Upper lobe of left lung (tissue), 4 donors: ENCODE measurements around the gene MROH7.

Experiments
- POLR2A ChIP-seq, 4 donors: fragments of 450-650 bp; IDR thresholded peaks; one replicate each; pipeline ENCODE4 v1.5.1; 2016 to 2017; ENCODE audit warnings: antibody characterized with exemption in 4 of 4, mild to moderate bottlenecking in 2 of 4
- POLR2AphosphoS5 ChIP-seq, 2 donors: sonication (generic); formaldehyde crosslinking; IDR thresholded peaks; one replicate each; pipeline ENCODE4 v1.5.1; 2017; ENCODE audit warnings: antibody characterized with exemption in 2 of 2
- TF ChIP-seq, protein P1 (sequence below), 6 experiments: fragments of 450-650 bp in 4 of 6; fragments of 200-600 bp in 2 of 6; sonication (generic) in 2 of 6; IDR thresholded peaks; one replicate each; pipeline ENCODE4 v1.5.1; 2016 to 2019; ENCODE audit warnings: antibody characterized with exemption in 6 of 6

DNA sequence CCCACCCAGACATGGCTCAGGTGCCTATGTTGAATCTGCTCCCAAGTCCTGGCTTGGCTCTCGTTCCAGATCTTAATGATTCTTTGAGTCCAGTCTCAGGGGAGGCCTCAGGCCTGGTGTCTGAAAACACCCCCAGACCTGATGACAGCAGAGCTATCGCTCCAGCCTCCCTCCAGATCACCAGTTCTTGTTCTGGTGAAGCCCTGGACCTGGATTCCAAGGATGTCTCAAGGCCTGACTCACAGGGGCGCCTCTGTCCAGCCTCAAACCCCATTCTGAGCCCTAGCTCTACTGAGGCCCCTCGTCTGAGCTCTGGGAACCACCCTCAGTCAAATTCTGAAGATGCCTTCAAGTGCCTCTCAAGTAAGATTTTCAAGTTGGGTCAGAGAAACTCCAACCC lies 11.4 kb downstream of the MROH7 start:
- TF ChIP-seq, protein P1, sequence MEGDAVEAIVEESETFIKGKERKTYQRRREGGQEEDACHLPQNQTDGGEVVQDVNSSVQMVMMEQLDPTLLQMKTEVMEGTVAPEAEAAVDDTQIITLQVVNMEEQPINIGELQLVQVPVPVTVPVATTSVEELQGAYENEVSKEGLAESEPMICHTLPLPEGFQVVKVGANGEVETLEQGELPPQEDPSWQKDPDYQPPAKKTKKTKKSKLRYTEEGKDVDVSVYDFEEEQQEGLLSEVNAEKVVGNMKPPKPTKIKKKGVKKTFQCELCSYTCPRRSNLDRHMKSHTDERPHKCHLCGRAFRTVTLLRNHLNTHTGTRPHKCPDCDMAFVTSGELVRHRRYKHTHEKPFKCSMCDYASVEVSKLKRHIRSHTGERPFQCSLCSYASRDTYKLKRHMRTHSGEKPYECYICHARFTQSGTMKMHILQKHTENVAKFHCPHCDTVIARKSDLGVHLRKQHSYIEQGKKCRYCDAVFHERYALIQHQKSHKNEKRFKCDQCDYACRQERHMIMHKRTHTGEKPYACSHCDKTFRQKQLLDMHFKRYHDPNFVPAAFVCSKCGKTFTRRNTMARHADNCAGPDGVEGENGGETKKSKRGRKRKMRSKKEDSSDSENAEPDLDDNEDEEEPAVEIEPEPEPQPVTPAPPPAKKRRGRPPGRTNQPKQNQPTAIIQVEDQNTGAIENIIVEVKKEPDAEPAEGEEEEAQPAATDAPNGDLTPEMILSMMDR (IDR thresholded peaks at IDR 0.05), result no peak
- TF ChIP-seq POLR2A (IDR thresholded peaks at IDR 0.05), result no peak
- no peak for TF ChIP-seq POLR2AphosphoS5 (IDR thresholded peaks at IDR 0.05)
